Limb (tissue), 2 donors: ENCODE measurements around the gene ZNF486.
"Not testable (repeated sequence)": the region's sequence is repeated elsewhere in the genome, so short reads cannot be mapped to it uniquely, and the experiment has no call there.

Experiments used
- DNase-seq, 2 donors: peaks; one replicate each; pipeline ENCODE4 v3.0.0-alpha.2; 2016; ENCODE audit errors: extremely low spot score in 2 of 2

ZNF486 gene

DNA sequence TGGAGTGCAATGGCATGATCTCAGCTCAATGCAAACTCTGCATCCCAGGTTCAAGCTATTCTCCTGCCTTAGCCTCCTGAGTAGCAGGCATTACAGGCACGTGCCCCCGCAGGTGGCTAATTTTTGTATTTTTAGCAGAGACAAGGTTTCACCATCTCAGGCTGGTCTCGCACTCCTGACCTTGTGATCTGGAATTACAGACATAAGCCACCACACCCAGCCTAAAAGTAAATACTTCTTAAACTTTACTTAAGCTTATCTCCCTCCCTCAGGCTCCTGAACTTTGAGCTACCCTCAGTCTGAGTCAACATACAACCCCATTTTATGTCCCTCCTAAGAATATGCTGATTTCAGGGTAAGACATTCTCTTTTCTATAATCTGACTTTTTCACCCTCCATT lies 66.1 kb downstream of the ZNF486 start:
- no peak for DNase-seq

DNA sequence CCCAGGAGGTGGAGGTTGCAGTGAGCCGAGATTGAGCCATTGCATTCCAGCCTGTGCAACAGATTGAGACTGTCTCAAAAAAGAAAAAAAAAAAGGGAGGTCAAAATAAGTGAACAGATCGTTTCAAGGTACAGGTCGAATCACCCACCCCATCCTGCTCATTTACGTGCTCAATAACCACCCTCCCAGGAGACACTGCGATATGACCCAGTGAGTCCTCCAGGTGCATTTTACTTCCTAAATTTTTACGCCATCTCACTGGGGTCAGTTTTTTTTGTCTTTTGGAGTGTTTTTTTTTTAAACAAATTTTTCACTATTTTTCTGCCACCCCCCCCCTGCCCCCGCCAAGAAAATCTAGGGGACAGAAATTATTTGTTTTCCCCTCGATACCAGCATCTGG lies 68.1 kb downstream of the ZNF486 start:
- DNase-seq: no peak

DNA sequence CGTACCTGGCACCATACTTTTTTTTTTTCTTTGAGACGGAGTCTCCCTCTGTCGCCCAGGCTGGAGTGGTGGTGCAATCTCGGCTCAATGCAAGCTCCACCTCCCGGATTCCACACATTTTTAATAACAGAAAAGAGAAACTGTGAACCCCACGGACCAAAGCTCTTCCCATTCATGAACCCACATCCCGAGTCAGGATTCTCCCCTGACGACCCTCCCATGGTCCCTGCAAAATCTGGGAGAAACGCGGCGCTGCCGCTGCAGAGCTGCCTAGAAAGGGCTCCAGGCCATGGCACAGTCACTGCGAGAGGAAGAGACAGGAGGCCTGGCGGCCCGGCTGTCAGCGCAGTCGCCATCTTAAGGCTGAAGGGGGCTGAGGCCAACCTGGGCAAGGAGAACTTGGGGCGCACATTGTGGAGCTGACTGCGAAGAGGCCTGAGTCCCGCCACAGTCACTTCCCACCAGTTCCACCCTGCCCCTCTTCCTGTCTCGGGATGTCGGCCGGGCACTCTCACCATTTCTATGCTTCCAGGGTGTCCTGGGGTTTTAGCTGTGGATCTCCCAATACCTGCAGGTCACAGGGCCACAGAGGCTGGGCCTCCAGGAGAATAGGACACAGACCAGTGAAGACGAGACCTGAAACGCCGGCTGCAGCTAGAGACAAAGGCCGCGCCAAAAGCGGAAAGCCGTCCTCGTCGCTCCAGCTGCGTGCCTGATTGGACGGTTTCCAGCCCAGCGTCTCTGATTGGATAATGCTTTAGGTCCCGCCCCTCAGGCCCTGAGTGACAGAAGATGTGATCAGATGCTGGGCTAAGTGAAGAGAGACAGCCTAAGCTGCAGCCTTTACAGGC lies 71.0 kb downstream of the ZNF486 start:
- DNase-seq: peak; percentile 92 to 93

DNA sequence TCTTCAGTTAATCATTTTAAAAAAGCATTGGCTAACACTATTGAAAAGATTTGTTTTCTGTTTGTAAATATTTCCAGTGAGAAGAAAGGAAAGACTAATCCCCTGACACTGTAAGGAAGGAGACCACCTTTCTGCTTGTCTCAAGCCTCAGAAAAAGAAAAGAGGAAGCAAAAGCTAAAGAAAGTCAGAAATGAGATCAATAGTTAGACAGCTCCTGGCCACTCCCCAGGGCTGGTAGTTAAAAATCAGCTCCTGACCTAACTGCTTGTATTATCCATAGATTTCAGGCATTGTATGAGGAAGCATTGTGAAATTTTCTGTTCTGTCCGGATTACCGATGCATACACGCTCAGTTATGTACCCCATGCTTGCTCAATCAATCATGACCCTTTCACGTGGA lies 76.6 kb downstream of the ZNF486 start:
- no peak for DNase-seq

DNA sequence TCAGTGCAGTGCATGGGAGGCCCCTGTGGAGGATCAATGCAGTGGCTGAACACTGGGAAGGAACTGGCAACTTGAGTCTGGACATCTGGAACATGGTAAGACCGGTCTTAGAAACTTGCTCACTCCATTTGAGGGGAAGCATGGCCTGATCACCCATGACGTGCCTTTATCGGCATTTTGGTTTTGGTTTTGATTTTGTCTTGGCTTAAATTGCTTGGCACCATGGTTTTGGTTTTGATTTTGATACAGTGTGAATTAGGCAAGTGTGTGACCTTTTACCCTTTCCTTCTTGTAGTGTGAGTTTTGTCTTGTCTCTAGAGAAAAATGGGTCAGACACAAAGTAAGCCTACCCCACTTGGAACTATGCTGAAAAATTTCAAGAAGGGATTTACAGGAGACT lies 77.3 kb downstream of the ZNF486 start:
- no peak for DNase-seq

DNA sequence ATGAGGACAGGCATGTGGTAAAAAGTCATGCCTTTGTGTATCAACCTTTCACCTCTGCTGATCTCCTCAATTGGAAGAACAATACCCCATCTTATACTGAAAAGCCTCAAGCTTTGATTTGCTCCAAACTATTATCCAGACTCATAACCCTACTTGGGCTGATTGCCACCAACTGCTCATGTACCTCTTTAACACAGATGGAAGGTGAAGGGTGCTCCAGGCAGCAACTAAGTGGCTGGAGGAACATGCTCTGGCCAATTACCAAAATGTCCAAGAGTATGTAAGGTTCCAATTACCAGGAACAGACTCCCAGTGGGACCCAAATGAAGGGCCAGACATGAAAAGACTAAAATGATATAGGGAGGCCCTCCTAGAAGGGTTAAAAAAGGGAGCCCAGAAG lies 78.3 kb downstream of the ZNF486 start:
- no peak for DNase-seq

DNA sequence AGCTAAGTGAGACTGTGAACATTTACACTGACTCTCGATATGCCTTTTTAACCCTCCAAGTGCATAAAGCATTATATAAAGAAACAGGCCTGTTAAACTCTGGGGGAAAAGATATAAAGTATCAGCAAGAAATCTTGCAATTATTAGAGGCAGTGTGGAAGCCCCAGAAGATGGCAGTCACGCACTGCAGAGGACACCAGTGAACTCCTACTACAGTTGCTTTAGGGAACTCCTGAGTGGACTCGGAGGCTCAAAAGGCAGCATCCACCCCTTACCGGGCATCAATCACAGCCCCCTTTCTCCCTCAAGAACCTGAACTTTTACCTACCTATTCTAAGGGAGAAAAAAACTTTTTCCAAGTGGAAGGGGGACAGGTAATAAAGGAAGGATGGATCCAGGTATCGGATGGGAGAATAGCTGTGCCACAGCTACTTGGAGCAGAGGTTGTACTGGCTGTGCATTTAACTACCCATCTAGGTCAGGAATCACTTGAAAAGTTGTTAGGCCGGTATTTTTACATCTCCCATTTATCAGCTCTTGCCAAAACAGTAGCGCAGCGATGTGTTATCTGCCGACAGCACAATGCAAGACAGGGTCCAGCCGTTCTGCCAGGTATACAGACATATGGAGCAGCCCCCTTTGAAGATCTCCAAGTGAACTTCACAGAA lies 80.1 kb downstream of the ZNF486 start:
- DNase-seq: peak; percentile 8 to 66

DNA sequence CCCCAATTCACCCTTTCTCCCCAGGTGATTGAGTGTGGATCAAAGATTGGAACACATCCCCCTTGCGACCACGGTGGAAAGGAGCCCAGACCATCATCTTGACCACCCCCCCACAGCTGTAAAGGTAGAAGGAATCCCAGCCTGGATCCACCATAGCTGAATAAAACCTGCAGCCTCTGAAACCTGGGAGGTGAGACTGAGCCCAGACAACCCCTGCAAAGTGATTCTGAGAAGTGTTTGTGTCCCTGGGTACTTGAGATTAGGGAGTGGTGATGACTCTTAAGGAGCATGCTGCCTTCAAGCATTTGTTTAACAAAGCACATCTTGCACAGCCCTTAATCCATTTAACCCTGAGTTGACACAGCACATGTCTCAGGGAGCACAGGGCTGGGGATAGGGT lies 81.2 kb downstream of the ZNF486 start:
- DNase-seq: not testable (repeated sequence)
